Nucleus accumbens (tissue), 56 donors: Measurements from ENCODE around the gene ABHD4.
"Not testable (repeated sequence)": the region's sequence is repeated elsewhere in the genome, so short reads cannot be mapped to it uniquely, and the experiment has no call there.

Experiments
- DNase-seq, 56 donors: peaks; one replicate each; lab custom pipeline; 2025; lab: John Stamatoyannopoulos, UW

ABHD4 gene

DNA sequence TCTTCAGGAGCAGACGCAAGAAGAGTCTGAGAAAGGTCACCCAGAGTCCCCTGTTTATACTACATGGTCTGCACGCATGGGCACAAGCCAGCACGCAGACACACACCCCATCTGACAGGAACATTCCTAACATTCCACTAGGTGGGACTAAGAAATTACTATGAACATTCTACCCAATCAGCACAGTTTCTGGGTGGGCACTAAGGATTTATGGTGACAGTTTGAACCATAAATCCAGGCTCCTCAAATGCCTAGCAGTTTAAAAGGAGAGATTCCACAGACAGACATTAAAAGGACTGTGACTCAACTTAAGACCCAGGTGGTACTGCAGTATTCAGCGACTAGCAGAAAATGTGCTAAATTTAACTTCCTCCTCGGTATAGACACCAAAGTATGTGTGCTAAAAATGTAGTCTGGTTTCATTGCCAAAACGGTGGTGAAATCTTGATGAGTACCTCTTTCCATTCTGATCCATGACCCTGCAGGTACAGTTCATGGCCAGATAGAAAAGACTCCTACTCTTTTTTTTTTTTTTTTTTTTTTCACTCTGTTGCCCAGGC, 16.2 kb downstream of the ABHD4 start:
- DNase-seq: no peak

DNA sequence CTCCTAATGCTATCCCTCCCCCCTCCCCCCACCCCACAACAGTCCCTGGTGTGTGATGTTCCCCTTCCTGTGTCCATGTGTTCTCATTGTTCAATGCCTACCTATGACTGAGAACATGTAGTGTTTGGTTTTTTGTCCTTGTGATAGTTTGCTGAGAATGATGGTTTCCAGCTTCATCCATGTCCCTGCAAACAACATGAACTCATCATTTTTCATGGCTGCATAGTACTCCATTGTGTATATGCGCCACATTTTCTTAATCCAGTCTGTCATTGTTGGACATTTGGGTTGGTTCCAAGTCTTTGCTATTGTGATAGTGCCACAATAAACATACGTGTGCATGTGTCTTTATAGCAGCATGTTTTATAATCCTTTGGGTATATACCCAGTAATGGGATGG, 17.7 kb downstream of the ABHD4 start:
- not testable (repeated sequence) for DNase-seq

DNA sequence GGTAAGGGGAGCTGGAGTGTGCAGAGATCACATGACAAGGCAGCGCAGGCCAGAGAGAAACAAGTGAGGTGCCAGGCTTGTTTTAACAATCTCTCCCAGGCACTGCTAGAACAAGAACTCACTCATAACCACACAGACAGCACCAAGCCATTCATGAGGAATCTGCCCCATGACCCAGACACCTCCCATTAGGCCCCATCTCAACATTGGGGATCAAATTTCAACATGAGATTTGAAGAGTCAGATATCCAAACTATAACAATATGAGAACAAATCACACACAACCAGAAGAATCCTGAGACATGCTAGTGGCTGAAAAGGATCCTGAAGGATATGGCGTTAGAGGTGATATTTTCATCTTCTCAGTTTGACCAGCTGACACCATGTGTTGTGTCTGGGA, 24.2 kb downstream of the ABHD4 start:
- no peak for DNase-seq

DNA sequence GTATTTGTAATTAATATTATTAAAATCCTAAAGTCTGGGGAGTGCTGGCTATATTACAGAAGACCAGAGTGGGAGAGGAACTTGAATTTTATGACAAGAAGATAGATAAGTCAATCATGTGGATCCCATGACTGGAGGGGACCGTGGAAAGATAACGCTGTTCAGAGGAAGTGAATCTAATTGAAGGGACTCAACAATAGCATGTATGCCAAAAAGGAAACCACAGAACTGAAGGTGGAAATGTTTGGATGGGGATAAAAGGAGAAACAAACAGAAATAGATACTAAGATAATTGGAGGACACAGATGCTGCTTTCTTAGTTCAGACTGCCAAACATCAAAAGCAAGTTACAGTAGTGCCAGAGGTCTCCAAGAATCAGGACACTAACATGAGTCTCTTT, 24.9 kb downstream of the ABHD4 start:
- no peak for DNase-seq

DNA sequence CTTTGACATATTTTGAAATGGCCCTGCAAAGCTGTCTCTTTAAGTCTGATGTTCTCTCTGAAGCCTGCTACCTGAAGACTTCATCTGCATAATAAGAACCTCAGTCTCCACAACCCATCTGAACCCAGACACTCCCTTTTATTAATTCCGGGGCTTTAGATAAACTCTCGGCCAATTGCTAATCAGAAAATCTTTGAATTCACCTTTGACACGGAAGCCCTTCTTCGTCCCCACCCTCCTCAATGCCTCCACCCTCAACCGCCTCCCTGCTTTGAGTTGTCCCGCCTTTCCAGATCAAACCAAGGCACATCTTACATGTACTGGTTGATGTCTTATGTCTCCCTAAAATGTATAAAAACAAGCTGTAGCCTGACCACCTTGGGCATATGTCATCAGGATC, 28.5 kb downstream of the ABHD4 start:
- no peak for DNase-seq

DNA sequence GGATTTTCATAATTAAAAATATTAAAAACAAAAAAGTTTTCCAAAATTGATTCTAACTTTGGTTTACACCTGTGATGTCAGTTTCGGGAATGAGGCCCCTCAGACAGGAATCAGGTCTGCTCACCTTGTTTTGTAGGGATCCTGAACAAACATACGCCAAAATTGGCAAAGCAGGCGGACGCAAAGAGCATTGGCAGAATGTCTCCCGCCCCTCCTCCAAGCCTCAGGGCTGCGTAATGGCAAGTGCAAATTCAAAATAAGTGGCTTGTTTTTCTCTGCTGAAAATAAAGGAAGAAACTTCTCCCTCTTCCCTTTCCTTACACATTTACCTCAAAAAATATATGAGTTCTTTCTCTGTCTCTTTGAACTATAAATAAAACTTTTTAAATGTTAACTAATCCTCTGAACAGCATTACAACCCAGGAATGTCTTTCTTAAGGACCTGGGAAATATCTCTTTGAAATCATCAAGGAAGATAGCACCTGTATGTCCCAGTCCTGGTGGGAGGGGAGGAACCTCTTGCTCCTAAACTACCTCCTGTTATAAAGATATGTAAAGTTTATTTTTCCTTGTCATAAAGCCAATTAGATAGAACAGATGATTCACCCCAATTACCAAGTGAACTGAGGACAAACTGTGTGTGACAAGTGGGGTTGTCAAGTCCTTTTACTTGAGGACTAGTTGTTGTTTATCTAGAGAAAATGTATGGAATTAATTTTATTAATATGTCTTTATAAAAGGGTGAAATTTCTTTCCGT, 29.6 kb downstream of the ABHD4 start:
- no peak for DNase-seq

DNA sequence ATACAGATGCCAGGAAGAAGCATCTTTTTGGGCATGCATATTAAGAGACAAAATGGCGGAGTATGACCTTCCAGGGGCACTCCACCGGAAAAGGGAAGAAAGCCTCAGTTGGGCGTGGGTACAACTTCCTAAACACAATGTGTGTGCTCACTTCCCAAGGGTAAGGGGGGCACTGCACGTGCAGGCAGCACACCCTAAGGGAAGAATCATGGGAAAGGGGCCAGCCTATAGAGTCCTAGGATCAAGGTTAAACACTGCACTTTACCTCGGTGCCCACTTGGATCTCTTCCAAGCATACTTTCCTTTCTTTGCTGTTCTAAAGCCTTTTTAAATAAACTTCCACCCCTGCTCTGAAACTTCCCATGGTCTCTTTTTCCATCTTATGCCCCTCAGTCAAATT, 31.3 kb downstream of the ABHD4 start:
- no peak for DNase-seq

DNA sequence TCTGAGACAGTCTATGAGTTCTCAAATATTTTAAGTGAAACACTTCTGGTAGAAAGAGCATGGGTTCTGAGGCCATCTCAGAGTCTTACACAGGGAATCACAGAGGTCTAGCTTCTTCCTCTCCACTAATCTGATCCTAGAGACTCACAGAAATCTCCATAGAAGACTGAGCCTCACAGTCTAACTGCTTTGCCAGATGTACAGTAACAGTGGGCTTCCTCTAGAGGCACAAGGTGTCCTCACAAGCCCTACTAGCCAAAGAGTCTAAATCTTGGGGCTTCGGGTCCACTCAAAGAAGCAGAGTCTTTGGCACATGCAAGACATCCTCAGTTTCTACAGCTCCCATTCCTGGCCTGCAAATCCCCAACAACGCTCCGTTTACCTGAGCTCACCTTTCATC, 32.0 kb downstream of the ABHD4 start:
- no peak for DNase-seq

DNA sequence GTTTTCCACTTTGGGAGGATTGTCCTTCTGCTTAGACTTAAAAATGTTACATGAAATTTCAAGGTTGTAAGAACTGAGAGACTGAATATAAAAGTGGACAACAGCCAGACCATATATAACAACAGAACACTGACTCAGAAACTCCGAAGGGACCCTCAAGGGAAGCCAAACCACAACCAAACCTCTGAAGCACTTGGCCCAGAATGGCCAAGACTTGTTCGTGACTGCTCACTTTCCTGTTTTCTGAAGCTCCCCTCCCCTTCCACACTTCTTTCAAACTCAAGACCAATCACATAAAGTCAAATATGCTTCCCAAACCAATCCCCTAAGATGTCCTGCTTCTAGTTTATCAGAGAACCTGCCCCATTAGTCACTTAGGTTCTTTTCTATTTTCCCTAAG, 32.4 kb downstream of the ABHD4 start:
- DNase-seq: no peak

DNA sequence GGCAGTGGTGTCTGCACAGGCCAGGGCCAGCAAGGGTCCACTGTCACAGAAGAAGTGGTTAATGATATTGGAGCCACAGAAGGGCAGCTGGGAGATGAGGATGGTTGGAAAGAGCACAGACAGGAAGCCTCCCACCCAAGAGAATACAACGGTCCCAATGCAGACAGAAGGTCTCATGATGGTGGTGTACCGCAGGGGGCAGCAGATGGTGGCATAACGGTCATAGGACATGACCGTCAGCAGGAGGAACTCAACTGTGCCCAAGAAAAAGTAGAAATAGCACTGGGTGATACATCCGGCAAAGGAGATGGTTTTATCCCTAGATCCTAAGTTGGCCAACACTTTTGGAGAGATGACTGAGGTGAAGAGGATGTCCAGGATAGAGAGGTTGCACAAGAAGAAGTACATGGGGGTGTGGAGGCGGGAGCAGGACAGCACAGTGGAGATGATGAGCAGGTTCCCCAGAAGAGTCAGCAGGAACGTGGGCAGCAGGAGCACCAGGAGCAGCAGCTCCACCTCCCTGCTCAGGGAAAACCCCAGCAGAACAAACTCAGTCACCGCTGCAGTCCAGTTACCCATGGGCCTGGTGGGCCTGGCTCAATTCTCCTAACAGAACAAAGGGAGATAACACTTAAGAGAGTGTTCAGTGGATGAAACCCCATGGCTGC, 36.3 kb downstream of the ABHD4 start:
- DNase-seq: no peak

DNA sequence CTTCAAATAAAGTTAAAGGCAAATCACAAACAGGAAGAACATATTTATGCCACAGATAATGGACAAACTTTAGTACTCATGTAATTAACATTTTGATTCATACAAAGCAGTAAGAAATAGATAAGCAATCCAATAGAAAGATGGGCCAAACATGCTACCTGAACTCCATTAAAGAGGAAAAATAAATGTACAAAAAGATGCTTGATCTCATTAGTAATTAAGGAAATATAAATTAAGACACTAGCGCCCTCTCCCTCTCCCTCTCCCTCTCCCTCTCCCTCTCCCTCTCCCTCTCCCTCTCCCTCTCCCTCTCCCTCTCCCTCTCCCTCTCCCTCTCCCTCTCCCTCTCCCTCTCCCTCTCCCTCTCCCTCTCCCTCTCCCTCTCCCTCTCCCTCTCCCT, 37.9 kb downstream of the ABHD4 start:
- not testable (repeated sequence) for DNase-seq

DNA sequence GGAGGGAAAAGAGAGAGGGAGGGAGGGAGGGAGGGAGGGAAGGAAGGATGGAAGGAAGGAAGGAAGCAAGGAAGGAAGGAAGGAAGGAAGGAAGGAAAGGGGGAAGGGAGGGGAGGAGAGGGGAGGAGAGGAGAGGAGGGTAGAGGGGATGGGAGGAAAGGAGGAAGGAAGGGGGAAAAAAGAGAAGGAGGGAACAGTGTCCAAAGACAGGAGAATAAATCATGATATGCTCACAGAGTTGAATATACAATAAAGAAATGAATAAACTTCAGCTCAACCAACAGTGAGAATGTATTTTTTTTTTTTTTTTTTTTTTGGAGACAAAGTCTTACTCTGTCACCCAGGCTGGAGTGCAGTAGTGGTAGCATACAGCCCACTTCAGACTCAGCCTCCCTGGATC, 42.1 kb downstream of the ABHD4 start:
- DNase-seq: no peak

DNA sequence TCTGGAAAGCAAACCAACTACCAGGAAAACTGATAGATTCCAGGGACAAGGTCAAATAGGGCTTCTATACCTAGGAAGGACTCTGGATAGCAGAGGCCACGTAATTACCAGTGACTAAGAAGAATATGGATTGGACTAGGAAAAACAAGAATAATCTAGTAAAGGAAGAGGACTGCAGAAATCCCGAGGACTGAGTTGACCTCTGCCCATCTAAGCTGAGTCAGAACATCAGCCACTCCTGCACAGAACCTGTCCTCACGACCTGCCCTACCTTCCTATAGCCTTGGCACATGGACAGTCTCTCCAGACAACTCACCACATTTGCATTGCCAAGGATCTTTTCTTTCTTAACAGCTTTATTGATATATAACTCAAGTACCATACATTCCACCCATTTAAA, 43.7 kb downstream of the ABHD4 start:
- DNase-seq: no peak

DNA sequence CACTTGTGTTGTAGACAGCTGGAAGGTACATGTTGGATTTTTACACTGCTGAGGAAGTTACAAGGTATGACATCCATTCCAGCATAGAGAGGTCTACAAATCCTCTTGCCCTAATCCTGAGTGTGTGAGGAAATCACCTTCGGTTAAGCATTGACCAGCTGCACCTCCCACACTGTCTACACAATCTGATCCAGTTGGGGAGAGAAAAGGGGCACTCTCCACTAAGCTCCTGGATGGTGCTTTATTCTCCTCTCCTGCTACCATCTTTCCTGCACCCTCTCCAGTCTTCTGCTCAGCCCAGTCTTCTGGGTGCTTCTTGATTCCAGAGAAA, 46.2 kb downstream of the ABHD4 start, which contains the start of gene OR6J1:
Gene OR6J1 (minus strand): TSS at position 48 of the 331 bp plus-strand sequence. CDS start 9,541 bp downstream, outside the sequence.
- DNase-seq: no peak

DNA sequence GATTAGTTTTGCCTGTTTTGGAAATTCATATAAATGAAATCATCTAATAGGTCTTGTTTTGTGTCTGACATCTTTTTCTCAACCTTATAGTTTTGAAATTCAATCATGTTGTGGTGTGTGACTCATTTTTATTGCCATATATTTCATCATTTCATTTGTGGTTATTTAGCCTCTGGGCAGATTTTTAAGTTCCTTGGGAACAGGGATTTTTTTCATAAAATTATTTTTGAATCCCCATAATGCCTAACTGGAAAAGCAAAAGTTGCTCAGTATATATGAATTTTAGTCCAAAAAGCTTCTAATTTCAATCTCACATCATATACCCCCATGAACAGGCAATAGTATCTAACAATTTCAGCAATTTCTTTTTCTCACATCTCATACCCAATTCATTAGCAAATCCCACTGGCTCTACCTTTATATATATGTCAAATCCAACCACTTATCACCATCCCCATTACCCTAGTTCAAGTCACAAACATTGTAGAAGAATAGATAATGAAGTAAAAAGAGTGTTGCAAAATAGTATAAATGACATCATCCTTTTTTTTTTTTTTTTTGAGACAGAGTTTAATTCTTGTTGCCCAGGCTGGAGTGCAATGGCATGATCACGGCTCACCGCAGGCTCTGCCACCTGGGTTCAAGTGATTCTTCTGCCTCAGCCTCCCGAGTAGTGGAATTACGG, 48.6 kb downstream of the ABHD4 start:
- DNase-seq: no peak

DNA sequence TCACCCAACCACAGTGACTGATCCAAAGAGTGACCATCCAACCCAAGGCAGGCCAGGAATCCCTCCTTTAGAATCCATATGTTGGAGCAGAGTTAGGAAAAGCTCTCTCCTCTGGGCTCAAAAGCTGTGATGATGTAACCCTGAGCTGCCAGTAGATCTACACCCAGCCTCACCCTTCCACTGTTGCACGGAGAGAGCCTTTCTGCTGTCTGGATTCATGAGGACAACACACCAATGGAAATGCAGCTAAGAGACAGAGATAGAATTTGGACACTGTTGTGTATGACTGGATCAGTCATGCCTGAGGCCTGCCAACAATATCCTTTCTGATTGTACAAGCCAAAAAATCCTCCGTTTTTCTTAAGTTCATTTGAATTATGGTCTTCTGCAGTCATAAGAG, 50.4 kb downstream of the ABHD4 start:
- no peak for DNase-seq

DNA sequence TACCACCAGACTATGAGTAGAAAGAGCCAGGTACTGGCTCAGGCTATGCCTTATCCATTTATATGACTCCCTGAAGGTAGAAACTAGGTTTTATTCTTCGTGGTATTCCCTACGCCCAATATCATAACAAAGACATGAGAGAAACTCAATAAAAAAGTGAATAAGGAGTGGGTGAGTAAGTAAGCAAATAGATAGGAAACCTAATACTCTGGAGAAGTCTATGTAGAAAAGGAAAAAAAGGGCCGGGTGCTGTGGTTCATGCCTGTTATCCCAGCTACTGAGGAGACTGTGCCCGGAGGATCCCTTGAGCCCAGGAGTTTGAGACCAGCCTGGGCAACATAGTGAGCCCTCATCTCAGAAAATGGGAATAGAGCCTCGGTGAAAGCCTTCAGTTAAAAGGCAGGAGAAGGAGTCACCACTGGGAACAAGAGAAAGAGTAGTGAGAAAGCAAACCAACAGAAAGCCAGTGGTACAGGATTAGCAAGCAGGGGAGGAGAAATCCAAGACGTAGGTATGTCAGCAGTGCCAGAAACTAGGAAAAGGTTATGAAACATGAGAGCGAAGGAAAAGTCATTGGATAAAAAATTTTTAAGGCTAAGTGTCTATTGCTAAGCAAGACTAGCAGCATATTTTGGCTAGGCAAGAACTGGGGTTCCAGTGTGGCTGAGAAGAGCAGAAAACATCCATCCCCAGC, 52.1 kb downstream of the ABHD4 start:
- DNase-seq: no peak

DNA sequence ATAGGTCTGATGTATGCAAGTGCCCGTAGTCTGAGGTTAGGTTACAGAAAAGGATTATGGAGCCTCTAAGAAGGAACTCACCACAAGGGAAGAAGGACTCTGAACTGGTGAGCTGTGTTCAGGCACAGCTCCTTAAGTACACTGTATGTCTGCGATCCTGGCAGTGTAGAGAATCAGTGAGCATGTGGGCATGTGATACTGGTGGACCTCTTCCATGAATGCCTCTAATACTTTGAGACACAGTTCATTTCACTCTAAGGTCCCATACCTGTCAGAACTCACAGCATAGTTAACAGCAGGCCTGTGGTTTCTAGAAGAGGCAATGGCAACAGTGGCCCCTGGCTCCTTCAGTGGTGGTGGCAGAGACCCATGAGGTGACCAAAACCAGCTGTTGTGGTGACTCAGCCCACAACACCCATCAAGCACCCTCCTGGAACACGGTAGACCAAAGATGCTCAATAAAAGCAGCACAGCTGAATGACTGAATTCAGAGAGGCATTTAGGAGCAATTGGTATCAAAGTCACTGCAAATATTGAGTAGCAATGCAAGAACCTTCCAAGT, 52.9 kb downstream of the ABHD4 start:
- DNase-seq: no peak

DNA sequence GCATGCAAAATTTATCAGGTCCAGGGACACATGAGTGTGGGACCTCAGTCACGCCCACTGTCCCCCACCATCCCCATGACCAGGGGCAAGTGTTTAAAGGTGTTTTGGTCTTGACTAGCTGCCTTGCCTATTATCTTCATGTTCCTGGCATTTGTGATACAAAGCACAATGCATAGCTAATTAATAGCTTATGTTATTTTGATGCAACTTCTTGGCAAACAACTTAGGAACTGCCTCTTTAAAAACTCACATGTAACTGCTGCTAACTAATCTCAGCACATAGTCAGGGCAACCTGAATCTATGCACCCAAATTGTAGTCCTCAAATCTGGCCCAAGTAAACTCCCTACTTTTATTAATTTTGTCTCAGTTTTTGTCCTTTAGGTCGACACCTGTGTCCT, 53.5 kb downstream of the ABHD4 start:
- no peak for DNase-seq

DNA sequence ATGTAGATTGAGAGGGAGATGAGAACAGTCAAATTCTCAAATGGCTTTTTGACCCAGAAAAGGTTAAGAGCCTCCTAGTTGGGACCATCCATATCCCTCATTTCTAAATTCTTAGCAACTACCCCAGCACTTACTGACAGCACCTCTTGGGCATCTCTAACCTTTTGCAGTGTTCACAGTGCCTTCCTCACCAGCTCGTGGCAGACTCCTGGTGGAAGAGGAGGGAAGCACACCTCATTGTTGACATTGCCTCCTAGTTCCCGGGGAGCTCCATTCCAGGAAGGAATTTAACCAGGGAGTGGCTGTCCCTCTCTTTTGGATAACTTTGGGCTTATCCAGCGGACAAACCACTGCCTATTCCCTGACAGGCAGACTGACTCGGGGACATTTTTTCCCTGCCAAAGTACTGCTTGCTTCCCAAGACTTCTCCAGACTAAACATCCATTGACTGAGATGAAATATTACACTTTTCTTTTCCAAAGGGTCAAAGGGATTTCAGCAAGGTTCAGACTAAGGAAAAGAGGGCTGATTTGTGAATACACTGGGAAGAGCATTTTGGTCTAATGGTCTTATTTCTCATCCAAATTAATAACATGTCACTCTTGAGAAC, 55.0 kb downstream of the ABHD4 start:
- peak in 24 of 56 donors; percentile 0 to 49 (median 6) for DNase-seq
